Measurements from ENCODE around the gene PNMT. TPM values are rescaled to one million over a fixed set of nuclear protein-coding genes. Genes with fewer than 3 reads are reported as not detected.
A peak's percentile ranks its signal among the peaks of the same experiment; 100 is the strongest.

PNMT gene
- total and polyA plus RNA-seq, 2 donors (not counting 1 experiment from before 2014, with no cell fraction given): not detected

- Histone ChIP-seq H3K36me3 (ENCODE audit: control insufficient read depth, insufficient read depth, low read length) (no peaks in the 10 kb centered on the region), H3K27ac (ENCODE audit: insufficient read depth, low read length) (no peak overlapping the region), H3K4me3 (replicated peaks in 1 of 4; ENCODE audit: control extremely low read depth in 1 of 4, insufficient read depth in 1 of 4, low read depth in 3 of 4, low read length in 4 of 4) (peak overlapping the region in 1 of 4 experiments; percentile 83), H3K79me2 (ENCODE audit: control insufficient read depth, insufficient read depth, low read length) (peaks cover 12% of the 10 kb centered on the region), H3K9ac (ENCODE audit: insufficient read depth, low read length) (no peak overlapping the region), H4K20me1 (ENCODE audit: control insufficient read depth, extremely low read depth, insufficient read depth, low read length) (no peaks in the 10 kb centered on the region), H3K9me3 (ENCODE audit: control insufficient read depth, insufficient read depth, low read depth, low read length) (no peaks in the 10 kb centered on the region), H3K4me2 (ENCODE audit: extremely low read depth, insufficient read depth, low read length) (peak overlapping the region; percentile 85), H3K27me3 (ENCODE audit: control insufficient read depth, insufficient read depth, low read length) (no peaks in the 10 kb centered on the region), H2AFZ (ENCODE audit: low read length) (no peak overlapping the region), H3K4me1 (ENCODE audit: control insufficient read depth, extremely low read depth, insufficient read depth, low read length) (peaks cover 4% of the 10 kb centered on the region)
- no peak for DNase-seq (ENCODE audit: low read depth in 2 of 2)
- TF ChIP-seq CTCF (conservative IDR thresholded peaks at IDR 0.05 in 1 of 2, IDR thresholded peaks at IDR 0.05 in 1 of 2; ENCODE audit: low read depth in 1 of 2, low read length in 2 of 2) (no peak), EZH2 (IDR thresholded peaks at IDR 0.05; ENCODE audit: low read length, missing control alignments) (no peak)
These were observed 33.6 kb downstream of the PNMT start for GRCh38 chr17:39701784-39702422.

GRCh38 chr17:39702901-39703893 is 34.9 kb downstream of the PNMT start:
- Histone ChIP-seq H3K4me3 (replicated peaks in 1 of 4; ENCODE audit: control extremely low read depth in 1 of 4, insufficient read depth in 1 of 4, low read depth in 3 of 4, low read length in 4 of 4) (no peak overlapping the region), H3K27me3 (ENCODE audit: control insufficient read depth, insufficient read depth, low read length) (no peaks in the 10 kb centered on the region), H3K9me3 (ENCODE audit: control insufficient read depth, insufficient read depth, low read depth, low read length) (no peaks in the 10 kb centered on the region), H3K4me1 (ENCODE audit: control insufficient read depth, extremely low read depth, insufficient read depth, low read length) (peaks cover 4% of the 10 kb centered on the region), H3K36me3 (ENCODE audit: control insufficient read depth, insufficient read depth, low read length) (peaks cover 4% of the 10 kb centered on the region), H2AFZ (ENCODE audit: low read length) (no peak overlapping the region), H3K79me2 (ENCODE audit: control insufficient read depth, insufficient read depth, low read length) (peaks cover 12% of the 10 kb centered on the region), H3K4me2 (ENCODE audit: extremely low read depth, insufficient read depth, low read length) (no peak overlapping the region), H3K27ac (ENCODE audit: insufficient read depth, low read length) (no peak overlapping the region), H4K20me1 (ENCODE audit: control insufficient read depth, extremely low read depth, insufficient read depth, low read length) (no peaks in the 10 kb centered on the region), H3K9ac (ENCODE audit: insufficient read depth, low read length) (no peak overlapping the region)
- TF ChIP-seq EZH2 (IDR thresholded peaks at IDR 0.05; ENCODE audit: low read length, missing control alignments): no peak
- DNase-seq (ENCODE audit: low read depth in 2 of 2): no peak

GRCh38 chr17:39703913-39704312 is 35.7 kb downstream of the PNMT start:
- Histone ChIP-seq H3K9me3 (ENCODE audit: control insufficient read depth, insufficient read depth, low read depth, low read length) (no peaks in the 10 kb centered on the region), H3K9ac (ENCODE audit: insufficient read depth, low read length) (no peak overlapping the region), H3K27ac (ENCODE audit: insufficient read depth, low read length) (no peak overlapping the region), H3K79me2 (ENCODE audit: control insufficient read depth, insufficient read depth, low read length) (peaks cover 12% of the 10 kb centered on the region), H4K20me1 (ENCODE audit: control insufficient read depth, extremely low read depth, insufficient read depth, low read length) (no peaks in the 10 kb centered on the region), H3K4me1 (ENCODE audit: control insufficient read depth, extremely low read depth, insufficient read depth, low read length) (peaks cover 4% of the 10 kb centered on the region), H2AFZ (ENCODE audit: low read length) (no peak overlapping the region), H3K4me2 (ENCODE audit: extremely low read depth, insufficient read depth, low read length) (no peak overlapping the region), H3K36me3 (ENCODE audit: control insufficient read depth, insufficient read depth, low read length) (peaks cover 7% of the 10 kb centered on the region), H3K27me3 (ENCODE audit: control insufficient read depth, insufficient read depth, low read length) (no peaks in the 10 kb centered on the region), H3K4me3 (replicated peaks in 1 of 4; ENCODE audit: control extremely low read depth in 1 of 4, insufficient read depth in 1 of 4, low read depth in 3 of 4, low read length in 4 of 4) (no peak overlapping the region)
- DNase-seq (ENCODE audit: low read depth in 2 of 2): no peak
- no peak for TF ChIP-seq CTCF (conservative IDR thresholded peaks at IDR 0.05 in 1 of 2, IDR thresholded peaks at IDR 0.05 in 1 of 2; ENCODE audit: low read depth in 1 of 2, low read length in 2 of 2)
- TF ChIP-seq EZH2 (IDR thresholded peaks at IDR 0.05; ENCODE audit: low read length, missing control alignments): no peak
